HG03457 (cell line): Measurements from ENCODE around the gene PRDM2.

ENCODE experiments used
- ATAC-seq: cut with Tn5 transposase; IDR thresholded peaks from one replicate; pipeline ENCODE4 v1.9.1; 2021; ENCODE audit warnings: moderate number of reproducible peaks; ENCODE audit not compliant: unreplicated experiment

PRDM2 gene

GRCh38 chr1:13764588-13765332 is 64.8 kb downstream of the PRDM2 start:
- ATAC-seq: no peak

- no peak for ATAC-seq
Measured at GRCh38 chr1:13766592-13767564, 66.9 kb downstream of the PRDM2 start.

GRCh38 chr1:13769212-13769611 is 69.2 kb downstream of the PRDM2 start:
- ATAC-seq: no peak

GRCh38 chr1:13769830-13770229 is 69.8 kb downstream of the PRDM2 start:
- no peak for ATAC-seq

- ATAC-seq: no peak
Measured at GRCh38 chr1:13770743-13771142, 70.8 kb downstream of the PRDM2 start.

- ATAC-seq: no peak
Measured at GRCh38 chr1:13771745-13772144, 71.8 kb downstream of the PRDM2 start.

- ATAC-seq: no peak
Measured at GRCh38 chr1:13772271-13772670, 72.3 kb downstream of the PRDM2 start.

GRCh38 chr1:13774121-13774520 is 74.1 kb downstream of the PRDM2 start:
- ATAC-seq: no peak

- ATAC-seq: no peak
Measured at GRCh38 chr1:13775459-13775858, 75.5 kb downstream of the PRDM2 start.

GRCh38 chr1:13775916-13776315 is 75.9 kb downstream of the PRDM2 start:
- ATAC-seq: no peak

GRCh38 chr1:13778431-13778830 is 78.4 kb downstream of the PRDM2 start:
- no peak for ATAC-seq

GRCh38 chr1:13779930-13780329 is 79.9 kb downstream of the PRDM2 start:
- ATAC-seq: no peak

- no peak for ATAC-seq
Measured at GRCh38 chr1:13780780-13781179, 80.8 kb downstream of the PRDM2 start.

- no peak for ATAC-seq
Measured at GRCh38 chr1:13781228-13781627, 81.2 kb downstream of the PRDM2 start.

- ATAC-seq: no peak
Measured at GRCh38 chr1:13781907-13782633, 82.1 kb downstream of the PRDM2 start.

- ATAC-seq: no peak
Measured at GRCh38 chr1:13782634-13783360, 82.8 kb downstream of the PRDM2 start.

GRCh38 chr1:13783551-13783950 is 83.6 kb downstream of the PRDM2 start:
- no peak for ATAC-seq

- ATAC-seq: no peak
Measured at GRCh38 chr1:13784971-13785370, 85.0 kb downstream of the PRDM2 start.

GRCh38 chr1:13786541-13786940 is 86.6 kb downstream of the PRDM2 start:
- ATAC-seq: no peak

- no peak for ATAC-seq
Measured at GRCh38 chr1:13788795-13789194, 88.8 kb downstream of the PRDM2 start.
